HK-2 (cell line): Measurements from ENCODE around the gene SLX9.
"Not testable (repeated sequence)": the region's sequence is repeated elsewhere in the genome, so short reads cannot be mapped to it uniquely, and the experiment has no call there.

Source experiments
- DNase-seq: peaks from one replicate; pipeline ENCODE4 v3.0.0-alpha.2; 2018; ENCODE audit not compliant: unreplicated experiment

SLX9 gene

DNA sequence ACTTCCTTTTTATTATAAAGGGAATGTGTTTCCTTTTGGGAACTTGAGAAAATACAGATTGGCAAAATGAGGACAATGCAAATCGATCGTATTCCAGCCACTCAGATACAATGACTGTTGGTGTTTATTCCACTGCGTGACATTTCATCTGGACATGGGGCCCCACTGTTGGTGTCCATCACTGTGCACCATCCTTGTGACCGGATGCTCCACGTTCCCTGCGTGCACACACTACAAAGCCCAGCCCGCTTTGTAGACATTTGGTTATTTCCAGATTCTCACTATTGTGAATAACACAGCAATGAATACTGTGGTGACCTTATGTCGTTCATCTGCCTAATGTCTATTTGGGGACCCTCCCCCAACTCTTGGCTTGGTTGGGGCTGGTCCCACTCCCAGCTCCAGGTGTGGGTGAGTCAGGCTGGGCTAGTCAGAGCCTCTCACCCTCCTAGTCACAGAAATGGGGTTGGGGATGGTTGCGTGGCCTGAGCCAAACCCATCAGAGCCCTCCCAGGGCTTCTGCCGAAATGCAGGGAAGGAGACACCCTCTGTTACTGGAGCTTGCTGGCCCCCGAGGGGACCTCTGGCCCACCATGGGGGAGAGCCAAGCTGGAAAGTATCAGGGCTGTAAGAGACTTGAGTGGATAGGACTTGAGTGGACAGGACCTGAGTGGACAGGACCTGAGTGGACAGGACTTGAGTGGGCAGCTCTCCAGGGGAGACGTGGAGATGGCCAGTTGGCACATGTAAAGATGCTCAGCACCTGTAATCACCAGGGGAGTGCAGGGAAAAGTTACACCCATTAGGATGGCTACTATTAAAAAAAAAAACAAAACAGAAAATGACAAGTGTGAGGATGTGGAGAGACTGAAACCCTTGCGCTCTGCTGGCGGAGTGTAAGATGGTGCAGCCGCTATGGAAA, 77.5 kb downstream of the SLX9 start:
- DNase-seq = no peak

DNA sequence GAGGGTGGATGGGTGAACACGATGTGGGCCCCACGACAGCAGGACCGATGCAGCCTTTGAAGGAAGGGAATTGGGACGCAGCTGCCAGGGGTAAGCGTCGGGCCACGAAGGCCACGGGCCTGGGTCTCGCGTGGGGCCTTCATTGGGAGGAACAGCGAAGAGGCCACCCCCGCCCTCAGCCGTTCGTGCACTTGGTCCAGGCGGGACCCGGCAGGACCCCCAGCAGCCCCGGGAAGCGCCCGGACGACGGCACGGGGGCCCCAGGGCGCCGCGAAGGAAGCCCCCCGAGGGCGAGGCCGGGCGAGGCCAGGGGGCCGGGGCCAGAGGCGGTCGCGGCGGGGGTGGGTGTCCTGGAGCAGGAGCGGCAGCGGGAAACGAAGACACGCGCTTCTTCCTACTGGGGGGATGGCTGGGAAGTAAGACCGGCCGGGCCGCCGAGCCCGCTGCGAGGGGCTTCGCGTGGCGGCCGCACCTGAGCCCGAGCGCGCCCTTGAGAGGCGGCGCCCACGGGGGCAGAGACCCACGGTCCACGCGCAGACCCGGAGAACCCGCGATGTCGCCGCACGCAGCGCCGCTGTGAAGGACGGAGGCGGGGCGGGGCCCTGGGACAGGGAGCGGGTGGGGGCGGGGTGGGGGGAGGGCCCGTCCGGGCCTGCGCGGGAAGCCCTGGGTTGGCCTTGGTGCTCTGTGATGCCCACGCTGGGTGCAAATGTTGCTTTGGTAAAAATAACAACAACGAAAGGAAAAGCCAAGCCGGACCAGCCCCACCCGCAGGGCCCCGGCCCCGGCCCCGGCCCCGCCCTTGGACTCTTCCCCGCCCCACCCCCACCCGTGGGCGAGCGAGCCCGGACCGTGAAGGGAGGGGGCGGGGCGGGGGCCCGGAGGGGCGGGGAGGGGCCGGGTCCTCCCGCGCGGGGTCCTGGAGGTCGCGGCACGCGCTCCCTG, 78.6 kb downstream of the SLX9 start:
- no peak for DNase-seq

DNA sequence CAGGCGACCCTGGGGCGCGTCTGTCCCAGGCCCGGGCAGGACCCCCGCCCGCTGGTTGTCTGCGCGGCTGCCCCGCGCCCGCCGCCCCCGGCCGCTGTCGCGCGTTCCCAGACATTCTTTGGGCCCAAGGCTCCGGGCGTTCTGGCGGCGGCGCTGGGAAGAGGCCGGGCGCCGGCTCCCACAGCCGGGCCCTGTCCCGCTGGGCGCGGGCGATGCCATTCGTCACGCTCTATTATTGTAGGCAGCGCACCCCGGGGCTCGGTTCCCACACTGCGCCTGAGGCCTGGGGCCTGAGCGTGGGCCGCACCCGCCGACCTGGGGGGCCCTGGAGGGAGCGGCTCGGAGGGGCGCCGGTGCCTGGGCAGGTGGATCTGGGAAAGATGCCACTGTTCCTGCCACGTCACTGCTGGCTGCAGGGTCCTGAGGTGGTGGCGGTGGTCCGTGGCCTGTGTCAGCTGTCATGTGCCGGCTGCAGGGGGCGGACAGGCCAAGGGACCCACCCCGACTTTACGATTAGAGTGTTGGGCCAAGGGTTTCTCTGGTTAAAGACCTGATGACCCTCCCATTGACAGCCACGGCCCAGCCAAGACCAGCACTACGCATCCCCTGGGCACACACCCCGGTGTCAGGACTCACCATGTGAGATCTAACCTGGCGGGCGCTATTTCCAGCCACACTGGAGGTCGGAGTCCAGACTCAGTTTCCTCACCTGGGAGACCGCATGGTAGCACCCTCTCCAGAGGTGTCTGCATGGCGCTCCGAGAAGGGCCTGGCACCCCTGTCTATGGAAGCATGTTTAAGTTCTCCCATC, 79.5 kb downstream of the SLX9 start:
- DNase-seq = no peak

DNA sequence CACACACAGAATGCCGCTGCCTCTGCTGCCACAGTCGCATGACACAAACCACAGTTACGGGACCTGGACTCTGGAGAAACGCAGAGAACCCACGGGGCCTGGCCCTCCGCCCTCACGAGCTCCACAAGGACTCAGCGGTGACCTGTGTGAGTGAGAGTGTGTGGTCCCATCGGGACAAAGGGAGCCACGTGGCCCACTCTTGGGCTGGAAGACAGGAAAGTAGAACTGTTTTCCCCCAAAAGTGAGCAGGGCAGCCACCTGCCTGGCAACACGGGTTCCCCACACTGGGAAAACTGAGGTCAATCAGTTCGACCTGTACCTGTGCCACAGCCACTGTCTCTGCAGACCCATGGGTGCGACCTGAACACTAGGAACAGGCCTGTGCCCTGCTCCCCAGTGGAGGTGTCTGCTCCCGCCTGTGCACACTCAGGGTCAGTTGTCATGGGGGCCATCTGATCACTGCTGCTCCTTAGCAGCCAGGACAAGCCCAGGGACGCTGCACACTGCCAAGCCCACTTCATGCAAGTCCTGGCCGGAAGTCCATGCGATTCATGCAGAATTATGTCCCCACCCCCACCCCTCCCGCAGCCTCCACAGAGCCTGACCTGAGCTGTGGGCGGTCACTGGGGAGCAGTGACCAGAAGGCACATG, 80.2 kb downstream of the SLX9 start:
- no peak for DNase-seq

DNA sequence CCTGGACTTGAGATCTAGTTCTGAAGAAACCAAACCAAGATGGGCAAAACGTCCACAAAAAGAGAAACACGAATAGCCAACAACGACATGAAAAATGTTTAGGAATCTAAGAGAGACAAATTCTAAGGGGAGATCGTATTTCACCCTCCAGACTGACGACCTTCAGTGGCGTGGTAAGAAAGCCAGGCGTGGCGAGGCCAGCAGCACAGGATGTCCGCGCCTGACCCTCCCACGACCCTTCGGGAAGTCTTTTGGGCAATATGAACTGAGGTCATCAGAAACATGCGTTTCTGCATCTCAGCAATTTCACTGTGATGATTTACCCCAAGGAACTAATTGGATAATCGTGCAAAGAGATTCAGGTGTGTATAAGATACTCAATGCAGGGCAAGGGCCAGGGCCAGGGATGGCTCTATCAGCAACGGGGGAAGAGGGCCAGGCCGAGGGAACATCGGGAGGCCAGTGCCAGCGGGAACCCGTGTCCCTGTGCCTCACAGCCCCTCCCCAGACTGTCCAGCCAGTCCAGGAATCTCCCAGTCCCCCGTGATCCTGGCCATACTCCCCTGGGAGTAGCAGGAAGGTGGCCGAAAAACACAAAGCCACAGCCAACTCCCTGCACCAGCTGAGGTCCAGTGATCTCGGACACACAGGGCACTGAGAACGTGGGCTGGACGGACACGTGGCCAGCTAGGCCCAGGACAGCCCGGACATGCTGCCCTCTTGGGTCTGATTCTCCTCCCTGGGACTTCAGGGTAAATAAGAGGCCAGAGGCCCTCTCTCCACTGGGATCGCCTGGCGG, 81.0 kb downstream of the SLX9 start:
- no peak for DNase-seq

DNA sequence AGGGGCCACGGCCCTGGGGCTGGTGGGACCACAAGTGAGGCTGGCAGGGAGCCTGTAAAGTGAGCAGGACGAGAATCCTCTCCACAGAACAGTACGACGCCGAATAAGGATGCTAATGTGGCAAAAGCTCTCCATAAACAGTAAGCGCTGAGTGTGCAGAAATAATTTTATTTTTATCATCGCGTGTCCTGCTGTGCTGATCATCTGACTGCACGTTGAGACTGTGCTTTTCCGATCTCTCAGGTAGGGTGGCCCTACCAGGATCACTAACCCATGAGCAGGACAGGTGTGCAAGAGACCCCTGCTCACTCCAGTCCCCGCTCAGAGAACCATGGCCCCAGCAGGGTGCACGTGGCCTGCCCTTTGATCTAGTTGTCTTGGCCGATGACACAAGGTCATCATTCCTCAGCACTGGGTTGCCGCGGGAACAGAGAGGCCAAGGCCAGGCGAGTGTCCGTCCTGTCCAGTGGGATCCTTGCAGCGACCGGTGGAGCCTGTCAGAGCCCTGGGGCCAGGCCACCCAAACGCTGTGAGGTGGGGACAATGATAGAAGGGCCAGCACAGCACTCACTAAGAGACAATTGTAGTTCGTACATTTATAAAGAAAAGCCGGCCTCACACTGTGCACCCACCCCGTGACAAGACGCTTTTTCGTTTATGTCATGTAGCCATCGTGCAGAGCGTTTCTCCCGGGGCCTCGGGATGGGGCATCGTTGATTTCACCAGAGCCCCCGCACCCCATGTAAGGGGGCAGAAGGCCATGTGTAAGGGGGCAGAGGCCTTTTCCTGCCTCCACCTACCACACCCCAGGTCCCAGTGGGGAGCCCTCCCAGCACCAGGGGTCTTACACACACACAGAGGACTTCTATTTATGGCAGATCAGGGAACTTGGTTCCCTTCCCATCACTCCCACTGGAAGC, 81.9 kb downstream of the SLX9 start:
- DNase-seq = no peak

DNA sequence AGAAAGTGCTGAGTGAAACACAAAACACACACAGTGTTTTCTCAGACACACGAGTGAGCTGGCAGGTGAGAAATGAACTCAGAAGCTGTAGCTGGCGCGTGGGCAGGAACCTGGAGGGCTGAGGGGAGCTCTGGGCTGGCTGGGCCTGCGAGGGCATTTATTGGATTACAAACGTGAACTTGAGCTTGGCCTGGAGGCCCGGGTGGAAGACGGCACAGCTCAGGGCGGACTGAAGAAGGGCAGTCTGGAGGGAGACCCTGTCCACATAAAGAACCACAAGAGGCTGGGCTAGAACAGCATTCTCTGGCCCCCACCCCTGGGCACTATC, 82.5 kb downstream of the SLX9 start:
- DNase-seq = no peak

DNA sequence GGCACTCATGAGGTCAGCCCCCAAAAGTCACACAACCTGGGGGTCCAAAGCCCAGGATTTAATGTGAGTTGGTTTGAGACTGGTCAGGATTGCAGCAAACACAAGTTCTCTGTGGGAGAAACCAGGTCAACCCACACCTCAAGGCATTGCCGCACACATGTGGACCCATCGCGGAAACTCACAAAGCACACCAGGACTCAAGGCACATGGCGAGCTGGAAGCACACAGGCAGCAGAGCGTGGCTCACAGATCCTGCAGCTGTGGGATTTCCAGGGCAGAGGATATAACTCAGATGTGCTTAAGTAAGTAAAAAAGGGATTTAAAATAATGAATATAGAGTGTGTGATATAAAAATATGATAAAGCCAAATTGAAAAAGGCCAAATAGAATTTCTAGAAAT, 82.9 kb downstream of the SLX9 start:
- DNase-seq = no peak

DNA sequence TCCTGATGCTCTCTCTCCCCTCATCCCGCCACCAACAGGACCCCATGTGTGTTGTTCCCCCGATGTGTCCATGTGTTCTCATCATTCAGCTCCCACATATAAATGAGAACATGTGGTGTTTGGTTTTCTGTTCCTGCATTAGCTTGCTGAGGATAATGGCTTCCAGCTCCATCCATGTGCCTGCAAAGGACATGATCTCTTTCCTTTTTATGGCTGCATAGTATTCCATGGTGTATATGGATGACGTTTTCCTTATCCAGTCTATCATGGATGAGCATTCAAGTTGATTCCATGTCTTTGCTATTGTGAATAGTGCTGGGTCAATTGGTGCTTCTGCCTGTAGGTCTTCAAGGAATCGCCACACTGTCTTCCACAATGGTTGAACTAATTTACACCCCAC, 84.7 kb downstream of the SLX9 start:
- DNase-seq = not testable (repeated sequence)

DNA sequence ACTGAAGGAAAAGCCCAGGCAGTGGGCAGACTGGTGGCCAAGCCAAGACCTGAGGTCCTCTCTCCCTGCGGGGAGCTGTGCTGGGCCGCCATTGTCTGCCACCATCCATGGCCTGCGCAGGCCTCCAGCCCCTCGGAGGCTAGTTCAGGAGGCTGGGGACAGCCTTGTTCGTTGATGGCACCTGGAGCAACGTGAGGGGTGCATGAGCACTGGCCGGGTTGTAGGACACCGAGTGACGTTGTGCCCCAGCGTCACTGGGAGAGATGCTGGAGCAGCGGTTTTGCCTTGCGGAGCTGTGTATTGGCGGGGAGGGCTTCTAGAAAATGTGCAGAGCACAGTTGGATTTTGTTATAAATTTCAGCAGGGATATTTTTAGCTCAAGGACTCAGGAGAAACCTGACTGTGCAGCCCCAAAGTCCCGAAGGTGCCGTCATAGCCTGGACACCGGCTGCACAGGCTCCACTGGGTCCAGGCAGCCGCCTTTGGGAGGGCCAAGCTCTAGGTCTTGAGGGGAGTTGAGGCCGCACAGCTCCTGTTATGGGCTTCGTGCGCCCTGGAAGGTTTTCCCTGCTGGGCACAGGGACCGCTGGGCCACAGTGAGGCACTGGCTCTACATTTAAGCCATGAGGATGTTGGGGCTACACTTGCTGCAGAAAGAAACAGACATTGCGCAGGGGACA, 86.4 kb downstream of the SLX9 start:
- DNase-seq = no peak
